AG09319 (cell line): ENCODE measurements around the gene DNAJC27.
"Not testable (repeated sequence)": the region's sequence is repeated elsewhere in the genome, so short reads cannot be mapped to it uniquely, and the experiment has no call there.

Experiments used
- DNase-seq: peaks from one replicate; pipeline ENCODE4 v3.0.0-alpha.2; 2010; ENCODE audit warnings: low read depth; ENCODE audit errors: extremely low read depth
- TF ChIP-seq, protein P1 (sequence below): IDR thresholded peaks from 2 replicates; pipeline ENCODE4 v1.5.1; 2011; ENCODE audit warnings: low read depth, mild to moderate bottlenecking, inconsistent platforms, low read length, moderate library complexity

Gene DNAJC27

DNA sequence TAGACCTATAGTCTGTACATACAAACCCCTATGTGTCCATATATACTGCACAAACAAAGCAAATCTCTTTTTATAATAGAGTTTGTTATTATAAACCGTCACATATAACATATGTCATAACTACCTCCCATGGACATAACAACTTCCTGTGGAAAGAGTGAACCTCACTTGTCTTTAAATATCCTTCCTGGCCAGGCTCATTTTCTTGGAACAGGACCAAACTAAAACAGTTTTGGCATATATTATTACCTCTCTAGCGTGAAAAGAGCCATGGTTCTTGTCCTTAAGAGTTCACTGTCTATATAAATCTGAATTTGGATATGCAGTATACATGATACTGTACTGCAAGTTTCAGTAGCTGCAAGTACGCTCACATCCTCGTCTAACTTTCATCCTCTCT, 28.3 kb upstream of the DNAJC27 start:
- TF ChIP-seq, protein P1, sequence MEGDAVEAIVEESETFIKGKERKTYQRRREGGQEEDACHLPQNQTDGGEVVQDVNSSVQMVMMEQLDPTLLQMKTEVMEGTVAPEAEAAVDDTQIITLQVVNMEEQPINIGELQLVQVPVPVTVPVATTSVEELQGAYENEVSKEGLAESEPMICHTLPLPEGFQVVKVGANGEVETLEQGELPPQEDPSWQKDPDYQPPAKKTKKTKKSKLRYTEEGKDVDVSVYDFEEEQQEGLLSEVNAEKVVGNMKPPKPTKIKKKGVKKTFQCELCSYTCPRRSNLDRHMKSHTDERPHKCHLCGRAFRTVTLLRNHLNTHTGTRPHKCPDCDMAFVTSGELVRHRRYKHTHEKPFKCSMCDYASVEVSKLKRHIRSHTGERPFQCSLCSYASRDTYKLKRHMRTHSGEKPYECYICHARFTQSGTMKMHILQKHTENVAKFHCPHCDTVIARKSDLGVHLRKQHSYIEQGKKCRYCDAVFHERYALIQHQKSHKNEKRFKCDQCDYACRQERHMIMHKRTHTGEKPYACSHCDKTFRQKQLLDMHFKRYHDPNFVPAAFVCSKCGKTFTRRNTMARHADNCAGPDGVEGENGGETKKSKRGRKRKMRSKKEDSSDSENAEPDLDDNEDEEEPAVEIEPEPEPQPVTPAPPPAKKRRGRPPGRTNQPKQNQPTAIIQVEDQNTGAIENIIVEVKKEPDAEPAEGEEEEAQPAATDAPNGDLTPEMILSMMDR = no peak
- no peak for DNase-seq

DNA sequence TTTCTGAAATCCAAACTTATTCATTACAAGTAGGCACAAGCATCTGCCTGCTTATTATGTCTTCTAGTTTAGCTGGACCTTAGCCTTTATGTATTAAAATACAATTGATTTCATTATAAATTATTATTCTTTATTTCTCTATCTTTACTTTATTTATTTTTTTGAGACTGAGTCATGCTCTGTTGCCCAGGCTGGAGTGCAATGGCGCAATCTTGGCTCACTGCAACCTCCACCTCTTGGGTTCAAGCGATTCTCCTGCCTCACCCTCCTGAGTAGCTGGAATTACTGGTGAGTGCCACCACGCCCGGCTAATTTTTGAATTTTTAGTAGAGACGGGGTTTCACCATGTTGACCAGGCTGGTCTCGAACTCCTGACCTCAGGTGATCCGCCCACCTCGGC, 27.3 kb upstream of the DNAJC27 start:
- DNase-seq = not testable (repeated sequence)

DNA sequence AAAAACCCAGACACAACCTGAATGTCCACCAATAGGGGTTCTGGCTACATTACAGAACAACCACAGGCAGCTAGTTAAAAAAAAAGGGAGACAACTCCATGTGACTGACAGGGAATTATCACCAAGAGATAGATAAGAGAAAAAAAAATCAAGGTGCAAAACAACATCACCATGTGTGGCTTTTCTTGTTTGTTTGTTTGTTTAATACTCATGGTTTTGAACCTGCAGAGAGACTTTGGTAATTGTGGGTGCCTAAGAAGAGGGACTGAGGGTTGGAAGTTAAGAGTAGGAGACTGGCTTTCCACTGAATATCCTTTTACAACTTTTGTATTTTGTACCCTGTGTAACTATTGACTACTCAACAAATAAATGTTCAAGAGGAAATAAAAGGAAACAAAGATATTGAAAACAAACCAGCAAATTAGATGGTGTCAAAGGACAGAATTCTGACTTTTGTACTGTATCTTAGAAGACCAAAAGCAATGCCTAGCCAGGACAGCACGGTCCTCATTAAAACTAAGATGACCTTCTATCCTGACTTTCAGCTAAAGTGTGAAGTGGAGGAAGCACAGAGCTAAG, 22.5 kb upstream of the DNAJC27 start:
- no peak for DNase-seq
- TF ChIP-seq, protein P1 = no peak

DNA sequence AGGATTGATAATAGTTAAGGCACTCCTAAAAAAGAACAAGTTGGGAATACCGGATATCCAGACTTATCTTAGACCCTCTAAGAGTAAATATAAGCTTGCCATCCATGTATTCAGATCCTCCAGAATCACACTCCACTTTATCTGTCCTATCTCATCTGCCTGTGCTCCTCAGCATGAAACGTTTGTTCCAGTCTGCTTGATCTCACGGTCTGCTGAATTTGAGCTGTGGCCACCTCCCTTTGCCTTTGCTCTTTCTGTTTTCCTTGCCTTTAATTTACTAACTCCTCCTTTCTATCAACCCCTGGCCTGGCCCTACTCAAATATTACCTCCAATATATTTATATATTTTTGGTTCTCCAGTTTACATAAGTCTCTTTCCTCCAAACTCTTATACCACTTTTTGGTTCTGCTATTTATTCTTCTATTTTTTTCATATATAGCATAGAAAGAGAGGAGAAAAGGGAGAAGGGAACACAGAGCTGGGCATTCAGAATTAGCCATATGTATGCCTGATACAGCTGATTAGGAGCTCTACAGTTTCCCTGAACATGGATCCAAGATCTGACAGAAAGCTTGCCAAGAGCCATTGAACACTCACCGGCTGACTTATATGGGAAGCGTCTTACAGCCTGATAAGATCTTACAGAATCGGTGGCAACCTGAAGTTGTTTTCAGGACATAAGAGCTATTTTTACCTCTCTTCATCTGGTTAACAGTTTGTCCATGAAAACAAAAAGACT, 21.8 kb upstream of the DNAJC27 start:
- no peak for DNase-seq
- TF ChIP-seq, protein P1 = no peak

DNA sequence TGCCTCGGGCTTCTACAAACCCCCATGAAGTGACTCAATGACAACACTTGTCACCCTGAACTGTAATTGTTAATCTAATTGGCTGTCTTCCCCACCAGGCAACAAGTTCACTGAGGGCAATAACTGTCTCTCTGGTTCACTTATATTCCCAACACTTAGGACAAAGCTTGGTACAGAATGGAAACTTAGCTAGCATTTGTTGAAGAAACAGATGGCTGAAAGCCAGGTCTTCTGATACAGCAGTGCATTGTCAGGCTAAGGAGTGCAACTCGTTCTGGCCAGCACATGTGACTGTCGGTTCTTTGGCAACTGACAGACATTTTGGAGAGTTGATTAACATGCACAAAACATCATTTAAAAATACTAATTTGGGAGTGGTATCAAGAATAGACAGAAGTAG, 14.6 kb upstream of the DNAJC27 start:
- TF ChIP-seq, protein P1 = no peak
- DNase-seq = no peak

DNA sequence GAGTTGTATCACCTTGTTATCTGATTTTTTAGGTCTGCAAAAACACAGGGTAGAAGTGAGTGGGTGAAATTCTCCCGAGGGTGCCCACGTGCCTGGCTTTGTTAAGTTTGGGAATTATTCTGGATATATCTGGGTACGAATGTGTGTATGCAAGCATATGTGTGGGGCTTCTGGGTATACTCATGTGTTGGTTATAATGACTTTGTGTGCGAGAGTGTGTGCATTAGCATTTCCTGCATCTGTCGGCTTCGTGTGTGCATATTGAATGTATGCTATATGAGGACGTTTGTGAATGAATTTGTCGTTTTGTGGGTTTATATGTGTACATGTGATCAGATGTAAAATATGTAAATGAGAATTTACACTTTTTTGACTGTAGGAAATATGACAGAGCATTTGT, 13.8 kb upstream of the DNAJC27 start:
- DNase-seq = no peak
- TF ChIP-seq, protein P1 = no peak

DNA sequence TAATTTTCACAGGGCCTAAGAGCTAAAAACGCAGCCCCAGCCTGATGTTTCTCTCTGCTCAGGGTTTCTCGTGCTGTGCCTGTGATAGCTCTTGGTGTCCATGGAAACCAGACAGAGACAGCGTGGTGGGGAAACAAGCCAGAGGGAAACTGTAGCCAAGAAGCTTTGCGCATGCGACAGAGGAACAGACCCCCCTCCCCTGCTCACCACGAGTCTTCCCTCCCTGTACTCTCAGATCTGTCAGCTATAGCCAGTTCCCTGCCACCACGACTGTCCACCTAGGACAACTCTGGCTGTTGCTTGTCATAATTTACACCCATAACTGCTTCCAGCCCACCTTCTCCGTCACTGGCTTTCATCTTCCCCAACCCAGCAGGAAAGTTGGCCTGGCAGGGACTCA, 13.2 kb upstream of the DNAJC27 start:
- DNase-seq = no peak
- TF ChIP-seq, protein P1 = no peak
